Astrocyte of the cerebellum (primary cell): ENCODE measurements around the gene RAD9B.

ENCODE experiments used
- DNase-seq: peaks from one replicate; pipeline ENCODE4 v3.0.0-alpha.2; 2011; ENCODE audit warnings: low read depth
- H3K4me3 ChIP-seq: 2 replicates; pipeline ENCODE4 v1.5.1; 2011; ENCODE audit warnings: mild to moderate bottlenecking, low read depth, low read length, moderate library complexity
- in situ Hi-C: cut with HindIII; loops from 2 replicates; pipeline ENCODE4 v1.10.0; 2017; ENCODE audit warnings: low sequenced_read_pairs
- TF ChIP-seq, protein P1 (sequence below): IDR thresholded peaks from 2 replicates; pipeline ENCODE4 v1.5.1; 2012; ENCODE audit warnings: low read length, low read depth, moderate library complexity, mild to moderate bottlenecking; ENCODE audit errors: missing control alignments

RAD9B gene

GRCh38 chr12:110528277-110528839 lies 26.2 kb downstream of the RAD9B start:
- DNase-seq, result no peak
- in situ Hi-C loops, result no loop called here
- H3K4me3 ChIP-seq, result no peak overlapping the region
- TF ChIP-seq, protein P1, sequence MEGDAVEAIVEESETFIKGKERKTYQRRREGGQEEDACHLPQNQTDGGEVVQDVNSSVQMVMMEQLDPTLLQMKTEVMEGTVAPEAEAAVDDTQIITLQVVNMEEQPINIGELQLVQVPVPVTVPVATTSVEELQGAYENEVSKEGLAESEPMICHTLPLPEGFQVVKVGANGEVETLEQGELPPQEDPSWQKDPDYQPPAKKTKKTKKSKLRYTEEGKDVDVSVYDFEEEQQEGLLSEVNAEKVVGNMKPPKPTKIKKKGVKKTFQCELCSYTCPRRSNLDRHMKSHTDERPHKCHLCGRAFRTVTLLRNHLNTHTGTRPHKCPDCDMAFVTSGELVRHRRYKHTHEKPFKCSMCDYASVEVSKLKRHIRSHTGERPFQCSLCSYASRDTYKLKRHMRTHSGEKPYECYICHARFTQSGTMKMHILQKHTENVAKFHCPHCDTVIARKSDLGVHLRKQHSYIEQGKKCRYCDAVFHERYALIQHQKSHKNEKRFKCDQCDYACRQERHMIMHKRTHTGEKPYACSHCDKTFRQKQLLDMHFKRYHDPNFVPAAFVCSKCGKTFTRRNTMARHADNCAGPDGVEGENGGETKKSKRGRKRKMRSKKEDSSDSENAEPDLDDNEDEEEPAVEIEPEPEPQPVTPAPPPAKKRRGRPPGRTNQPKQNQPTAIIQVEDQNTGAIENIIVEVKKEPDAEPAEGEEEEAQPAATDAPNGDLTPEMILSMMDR, result no peak

GRCh38 chr12:110530511-110530910 lies 28.4 kb downstream of the RAD9B start:
- H3K4me3 ChIP-seq, result no peak overlapping the region
- in situ Hi-C loops, result no loop called here
- TF ChIP-seq, protein P1, result no peak
- no peak for DNase-seq

DNA sequence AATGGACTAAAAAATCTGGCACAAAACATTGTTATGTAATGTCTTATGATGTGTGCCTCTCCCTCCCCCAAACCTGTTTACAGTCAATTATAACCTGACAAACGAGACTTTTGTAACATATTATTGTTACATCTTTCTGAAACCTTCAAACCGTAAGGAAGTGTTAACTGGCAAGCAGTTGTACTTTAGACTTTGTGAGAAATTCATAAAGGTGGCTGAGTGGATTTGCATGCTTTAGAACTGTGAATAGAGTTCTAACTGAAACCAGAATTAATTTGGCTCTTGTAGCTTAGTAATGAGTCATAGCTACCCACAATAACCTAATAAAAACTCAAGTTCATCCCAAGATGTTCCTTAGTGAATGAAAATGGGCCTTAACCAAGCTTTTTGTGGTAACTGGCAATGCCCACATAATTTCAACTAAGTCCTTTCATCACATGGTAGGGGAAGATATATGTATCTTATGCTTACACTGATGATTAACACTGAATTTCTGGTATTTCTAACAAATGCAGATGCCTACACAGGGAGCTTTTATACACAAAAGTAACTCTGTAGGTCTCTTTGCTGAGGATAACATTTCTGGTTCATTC lies 29.7 kb downstream of the RAD9B start:
- peak; percentile 68 for DNase-seq
- in situ Hi-C loops, result no loop called here
- no peak overlapping the region for H3K4me3 ChIP-seq
- TF ChIP-seq, protein P1, result no peak

DNA sequence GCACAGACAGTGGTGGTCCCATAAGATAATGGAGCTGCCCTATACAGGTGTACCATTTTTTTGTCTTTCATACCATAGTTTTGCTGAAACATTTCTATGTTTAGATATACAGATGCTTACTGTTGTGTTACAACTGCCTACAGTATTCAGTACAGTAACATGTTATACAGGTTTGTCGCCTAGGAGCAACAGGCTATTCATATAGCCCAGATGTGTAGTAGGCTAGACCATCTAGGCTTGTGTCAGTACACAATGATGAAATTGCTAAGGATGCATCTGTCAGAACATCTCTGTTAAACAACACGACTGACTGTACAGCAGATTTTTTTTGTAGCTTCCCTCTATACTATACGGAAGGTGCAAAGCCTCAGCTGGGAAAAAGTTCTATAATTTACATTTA lies 30.5 kb downstream of the RAD9B start:
- TF ChIP-seq, protein P1, result no peak
- DNase-seq, result no peak
- H3K4me3 ChIP-seq, result no peak overlapping the region
- in situ Hi-C loops, result no loop called here

- DNase-seq, result no peak
- TF ChIP-seq, protein P1, result no peak
- no peak overlapping the region for H3K4me3 ChIP-seq
- in situ Hi-C loops, result no loop called here
These were observed 31.5 kb downstream of the RAD9B start for GRCh38 chr12:110533607-110534006.

- no peak overlapping the region for H3K4me3 ChIP-seq
- in situ Hi-C loops, result loop anchor here (5.0 kb wide), 1 partner anchor 33 kb away; the partner anchor contains the start of genes RAD9B and VPS29
- no peak for DNase-seq
- TF ChIP-seq, protein P1, result no peak
These were observed 32.7 kb downstream of the RAD9B start for GRCh38 chr12:110534811-110535210.
